ENCODE results near the gene INO80. TPM values are rescaled to one million over a fixed set of nuclear protein-coding genes. Genes with fewer than 3 reads are reported as not detected.

INO80 gene
- total and polyA plus RNA-seq, 2 donors (not counting 3 experiments of a cell fraction or from before 2014, with no cell fraction given): 5.7 to 29.1 TPM

- ChIA-PET CTCF (interaction anchor here (1.2 to 18.2 kb wide), 9 partner anchors 14 to 165 kb away, joined by 3 to 405 read pairs (median 31); partner anchors contain the start of genes CHAC1 and DLL4), POLR2A (interaction anchor here (1.1 to 2.8 kb wide), 3 partner anchors 37 to 91 kb away, joined by 3 to 26 read pairs (median 3); partner anchors contain the start of gene DLL4)
- H4K20me1 ChIP-seq (replicated peaks; ENCODE audit: control insufficient read depth, extremely low read depth, insufficient read depth, low read length): no peaks in the 10 kb centered on the region
- no peak overlapping the region for H3K27ac ChIP-seq (ENCODE audit: insufficient read depth, low read depth, low read length)
- H3K9me3 ChIP-seq (replicated peaks; ENCODE audit: control insufficient read depth, insufficient read depth, low read length): no peaks in the 10 kb centered on the region
- FAIRE-seq: no peak
- H3K4me2 ChIP-seq (ENCODE audit: insufficient read depth, low read length): no peak overlapping the region
- dilution Hi-C loops (cut with MboI; ENCODE audit: extremely low pct_ligation_motif_present, low sequenced_read_pairs): no loop called here
- peak; percentile 59 for DNase-seq (ENCODE audit: low read depth, low spot score)
- BruUV-seq (replicated peaks): no TSS peak
- TF ChIP-seq POLR2A (IDR thresholded peaks at IDR 0.05; ENCODE audit: low read depth, low read length) (no peak), CTCF (IDR thresholded peaks at IDR 0.05; ENCODE audit: extremely low read depth in 1 of 2, insufficient read depth in 1 of 2, low read depth in 1 of 2, low read length in 2 of 2) (no peak), MYC (IDR thresholded peaks at IDR 0.05; ENCODE audit: low read depth, low read length) (no peak), EZH2 (IDR thresholded peaks at IDR 0.05; ENCODE audit: borderline replicate concordance, low read depth, low read length, severe bottlenecking) (no peak), FOS (IDR thresholded peaks at IDR 0.05; ENCODE audit: borderline replicate concordance, insufficient read depth, low read length) (no peak), GATA2 (IDR thresholded peaks at IDR 0.05; ENCODE audit: insufficient read depth, insufficient read length, low read depth, low read length) (no peak), MAX (IDR thresholded peaks at IDR 0.05; ENCODE audit: insufficient read depth, insufficient read length) (no peak)
- no peaks in the 10 kb centered on the region for H3K79me2 ChIP-seq (ENCODE audit: control insufficient read depth, insufficient read depth, low read length)
- peaks cover 45% of the 10 kb centered on the region for H3K4me1 ChIP-seq (ENCODE audit: control insufficient read depth, extremely low read depth, insufficient read depth, low read length)
- no peak overlapping the region for H3K4me3 ChIP-seq (replicated peaks in 1 of 3; ENCODE audit: insufficient read depth in 1 of 3, low read depth in 1 of 3, low read length in 3 of 3)
- H3K27me3 ChIP-seq (ENCODE audit: control insufficient read depth in 2 of 2, insufficient read depth in 2 of 2, low read length in 2 of 2): no peaks in the 10 kb centered on the region
- H2AFZ ChIP-seq (ENCODE audit: low read depth, low read length): no peak overlapping the region
- peaks cover 0 to 5% of the 10 kb centered on the region in 2 experiments for H3K36me3 ChIP-seq (ENCODE audit: control insufficient read depth in 2 of 2, extremely low read depth in 1 of 2, insufficient read depth in 2 of 2, low read length in 2 of 2)
- H3K9me1 ChIP-seq (replicated peaks; ENCODE audit: control insufficient read depth, extremely low read depth, insufficient read depth, low read length): no peaks in the 10 kb centered on the region
- intact Hi-C loops (cut with micrococcal nuclease): loop anchor here (5.0 kb wide), 2 partner anchors 162 to 163 kb away; no protein-coding TSS in a partner anchor
- H3K9ac ChIP-seq (replicated peaks; ENCODE audit: extremely low read depth, insufficient read depth, low read length): no peak overlapping the region
Measured at GRCh38 chr15:41020311-41020710, 95.8 kb downstream of the INO80 start.

Measured in endothelial cell of umbilical vein (primary cell).